Measurements from ENCODE around the gene HRCT1.
A peak's percentile ranks its signal among the peaks of the same experiment; 100 is the strongest.

Gene HRCT1

GRCh38 chr9:35904338-35904737, 1.7 kb upstream of the HRCT1 start:
- H3K4me3 ChIP-seq (ENCODE audit: low read depth, low read length), result no peak overlapping the region
- in situ Hi-C loops (cut with HindIII; ENCODE audit: low sequenced_read_pairs), result no loop called here
- TF ChIP-seq, protein P1, sequence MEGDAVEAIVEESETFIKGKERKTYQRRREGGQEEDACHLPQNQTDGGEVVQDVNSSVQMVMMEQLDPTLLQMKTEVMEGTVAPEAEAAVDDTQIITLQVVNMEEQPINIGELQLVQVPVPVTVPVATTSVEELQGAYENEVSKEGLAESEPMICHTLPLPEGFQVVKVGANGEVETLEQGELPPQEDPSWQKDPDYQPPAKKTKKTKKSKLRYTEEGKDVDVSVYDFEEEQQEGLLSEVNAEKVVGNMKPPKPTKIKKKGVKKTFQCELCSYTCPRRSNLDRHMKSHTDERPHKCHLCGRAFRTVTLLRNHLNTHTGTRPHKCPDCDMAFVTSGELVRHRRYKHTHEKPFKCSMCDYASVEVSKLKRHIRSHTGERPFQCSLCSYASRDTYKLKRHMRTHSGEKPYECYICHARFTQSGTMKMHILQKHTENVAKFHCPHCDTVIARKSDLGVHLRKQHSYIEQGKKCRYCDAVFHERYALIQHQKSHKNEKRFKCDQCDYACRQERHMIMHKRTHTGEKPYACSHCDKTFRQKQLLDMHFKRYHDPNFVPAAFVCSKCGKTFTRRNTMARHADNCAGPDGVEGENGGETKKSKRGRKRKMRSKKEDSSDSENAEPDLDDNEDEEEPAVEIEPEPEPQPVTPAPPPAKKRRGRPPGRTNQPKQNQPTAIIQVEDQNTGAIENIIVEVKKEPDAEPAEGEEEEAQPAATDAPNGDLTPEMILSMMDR (IDR thresholded peaks at IDR 0.05; ENCODE audit: low read depth, low read length), result no peak
- DNase-seq (ENCODE audit: low read depth, low spot score), result no peak

- H3K4me3 ChIP-seq (ENCODE audit: low read depth, low read length), result no peak overlapping the region
- TF ChIP-seq, protein P1 (IDR thresholded peaks at IDR 0.05; ENCODE audit: low read depth, low read length), result no peak
- in situ Hi-C loops (cut with HindIII; ENCODE audit: low sequenced_read_pairs), result no loop called here
- DNase-seq (ENCODE audit: low read depth, low spot score), result peak; percentile 76
Measured at GRCh38 chr9:35905051-35905781, 786 bp upstream of the HRCT1 start.

DNA sequence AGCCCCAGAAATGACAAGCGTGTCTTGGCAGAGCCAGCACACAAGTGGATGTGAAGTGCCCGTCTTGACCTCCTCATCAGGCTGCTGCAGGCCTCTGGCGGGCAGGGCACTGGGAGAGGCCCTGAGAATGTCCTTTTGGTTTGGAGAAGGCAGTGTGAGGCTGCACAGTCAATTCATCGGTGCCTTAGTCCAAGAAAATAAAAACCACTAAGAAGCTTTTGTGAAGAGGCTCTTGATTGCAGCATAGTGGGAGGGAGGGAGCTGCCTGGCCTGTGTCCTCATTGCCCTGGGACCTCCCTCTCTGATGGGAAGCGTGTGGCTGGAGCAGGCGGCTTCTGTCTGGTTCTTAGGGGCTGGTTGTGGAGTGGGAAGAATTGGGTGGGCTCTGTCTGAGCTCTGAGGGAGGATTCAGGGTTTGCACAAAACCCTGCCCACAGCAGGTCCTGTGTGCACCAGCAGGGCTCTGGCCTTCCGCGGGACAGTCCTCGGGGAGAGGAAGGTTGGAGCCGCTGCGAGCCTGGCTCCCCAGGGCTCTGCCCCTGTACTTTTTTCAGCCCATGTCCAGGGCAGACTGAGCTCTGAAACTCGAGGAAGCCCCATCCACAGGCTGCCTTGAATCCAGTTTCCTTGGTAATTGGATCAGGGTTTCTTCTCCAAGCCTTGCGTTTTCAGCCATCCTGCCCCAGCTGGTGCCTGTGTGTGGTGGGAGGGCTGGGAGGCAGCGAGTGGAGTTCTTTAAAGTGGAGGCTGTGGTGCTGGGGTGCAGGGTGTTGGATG, 1.1 kb downstream of the HRCT1 start:
- in situ Hi-C loops (cut with HindIII; ENCODE audit: low sequenced_read_pairs), result no loop called here
- TF ChIP-seq, protein P1 (IDR thresholded peaks at IDR 0.05; ENCODE audit: low read depth, low read length), result no peak
- peak; percentile 85 for DNase-seq (ENCODE audit: low read depth, low spot score)
- H3K4me3 ChIP-seq (ENCODE audit: low read depth, low read length), result no peak overlapping the region

DNA sequence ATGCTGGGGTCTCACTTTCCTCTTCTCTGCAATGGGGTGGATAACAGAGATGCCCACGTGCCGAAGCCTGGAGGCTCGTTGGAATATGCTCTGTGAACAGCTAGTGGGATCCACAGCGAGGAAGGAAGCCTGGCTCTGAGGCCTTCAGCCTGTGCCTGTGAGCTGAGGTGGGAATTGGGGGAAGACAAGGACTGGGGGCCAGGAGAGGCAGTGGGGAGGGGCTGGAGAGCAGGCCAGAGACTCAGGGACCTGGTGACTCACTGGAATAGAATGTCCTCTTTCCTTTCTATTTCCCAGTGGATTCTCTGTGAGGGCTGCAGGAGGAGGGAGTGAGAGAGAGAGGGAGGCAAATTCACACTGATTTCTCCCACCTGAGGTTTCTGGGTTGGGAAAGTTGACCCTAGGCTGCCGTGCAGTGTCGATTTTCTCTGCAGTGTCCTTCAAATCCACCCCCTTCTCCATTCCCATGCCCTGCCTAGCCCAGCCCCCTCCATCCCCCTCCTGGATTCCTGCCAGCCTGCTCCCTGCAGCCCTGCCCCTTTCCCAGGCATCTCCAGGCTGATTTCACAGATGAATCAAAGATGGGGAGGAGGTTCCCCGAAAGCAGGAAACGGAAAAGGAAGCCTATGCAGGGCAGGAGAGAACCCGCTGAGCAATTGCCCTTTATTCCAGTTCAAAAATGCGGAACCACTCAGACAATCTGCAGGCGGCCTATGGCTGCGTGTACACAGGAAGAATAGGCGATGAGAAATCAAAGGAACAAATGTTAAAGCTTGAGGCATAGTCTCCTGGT, 1.9 kb downstream of the HRCT1 start:
- in situ Hi-C loops (cut with HindIII; ENCODE audit: low sequenced_read_pairs), result no loop called here
- H3K4me3 ChIP-seq (ENCODE audit: low read depth, low read length), result no peak overlapping the region
- DNase-seq (ENCODE audit: low read depth, low spot score), result peak; percentile 90
- TF ChIP-seq, protein P1 (IDR thresholded peaks at IDR 0.05; ENCODE audit: low read depth, low read length), result no peak

GRCh38 chr9:35908504-35909125, 2.6 kb downstream of the HRCT1 start:
- no peak overlapping the region for H3K4me3 ChIP-seq (ENCODE audit: low read depth, low read length)
- TF ChIP-seq, protein P1 (IDR thresholded peaks at IDR 0.05; ENCODE audit: low read depth, low read length), result no peak
- DNase-seq (ENCODE audit: low read depth, low spot score), result no peak
- in situ Hi-C loops (cut with HindIII; ENCODE audit: low sequenced_read_pairs), result no loop called here

GRCh38 chr9:35909274-35909673, 3.3 kb downstream of the HRCT1 start, which contains the start of gene SPAAR:
Gene SPAAR, plus strand, starts transcription at chr9:35909490. Its CDS starts 974 bp downstream, at chr9:35910464.
- no peak within 1 kb of the TSS for H3K4me3 ChIP-seq (ENCODE audit: low read depth, low read length)
- in situ Hi-C loops (cut with HindIII; ENCODE audit: low sequenced_read_pairs), result no loop called here
- TF ChIP-seq, protein P1 (IDR thresholded peaks at IDR 0.05; ENCODE audit: low read depth, low read length), result no peak
- no peak for DNase-seq (ENCODE audit: low read depth, low spot score)
